IMR-90 (cell line): ENCODE measurements around the gene ACOX3. TPM values are rescaled to one million over a fixed set of nuclear protein-coding genes. Genes with fewer than 3 reads are reported as not detected.

Experiments
- ATAC-seq: fragments of 200-7000 bp; cut with Tn5 transposase; 2 replicates; pipeline ENCODE4 v1.9.1; 2020; ENCODE audit warnings: low read depth, mild to moderate bottlenecking, moderate library complexity
- BruUV-seq: library from RNA; stranded (reverse); fragments of 400-500 nt; replicated peaks from 2 replicates; lab custom pipeline; 2021; lab: Mats Ljungman, UMichigan
- CTCF ChIA-PET: fragments of 300-600 bp; formaldehyde crosslinking; extraction: SDS; loops from one replicate; lab custom pipeline; 2021; ENCODE audit warnings: antibody characterized with exemption; lab: Yijun Ruan, JAX
- POLR2A ChIA-PET: fragments of 300-600 bp; sonication (Branson Sonifier 250); formaldehyde crosslinking; loops from one replicate; lab custom pipeline; 2022; ENCODE audit warnings: antibody characterized with exemption; ENCODE audit not compliant: unreplicated experiment; lab: Charles Lee
- DNase-seq: peaks from one replicate; pipeline ENCODE4 v3.0.0; 2013
- H2AFZ ChIP-seq: replicated peaks from 2 replicates; pipeline ENCODE3; 2013; ENCODE audit warnings: low read length, mild to moderate bottlenecking; ENCODE audit not compliant: poor library complexity
- H2AK5ac ChIP-seq: 2 replicates; pipeline ENCODE4 v1.6.1; 2013; ENCODE audit warnings: low read depth, low read length, inconsistent platforms
- H2AK9ac ChIP-seq: replicated peaks from 2 replicates; pipeline ENCODE3; 2013; ENCODE audit warnings: mild to moderate bottlenecking, low read depth, low read length, moderate library complexity; ENCODE audit not compliant: poor library complexity
- H2BK120ac ChIP-seq: 2 replicates; pipeline ENCODE4 v1.6.1; 2013; ENCODE audit warnings: low read depth, low read length, inconsistent platforms
- H2BK15ac ChIP-seq: 3 replicates; pipeline ENCODE4 v1.6.1; 2013; ENCODE audit warnings: low read depth, low read length, inconsistent platforms
- H2BK20ac ChIP-seq: 2 replicates; pipeline ENCODE4 v1.6.1; 2013; ENCODE audit warnings: low read depth, mild to moderate bottlenecking, inconsistent platforms, low read length, moderate library complexity
- H2BK5ac ChIP-seq: 2 replicates; pipeline ENCODE4 v1.6.1; 2013; ENCODE audit warnings: mild to moderate bottlenecking, low read depth, low read length, inconsistent platforms; ENCODE audit not compliant: poor library complexity, severe bottlenecking
- H3K14ac ChIP-seq: replicated peaks from 2 replicates; pipeline ENCODE4 v1.6.1; 2013; ENCODE audit warnings: low read depth, low read length, inconsistent platforms
- H3K18ac ChIP-seq: 2 replicates; pipeline ENCODE4 v1.6.1; 2013; ENCODE audit warnings: low read depth, low read length, control low read depth
- H3K23ac ChIP-seq: 2 replicates; pipeline ENCODE4 v1.6.1; 2013; ENCODE audit warnings: low read depth, low read length, inconsistent platforms
- H3K27ac ChIP-seq: 2 replicates; pipeline ENCODE4 v1.5.1; 2013; ENCODE audit warnings: mild to moderate bottlenecking, control low read depth, low read length; ENCODE audit not compliant: insufficient read depth
- H3K27me3 ChIP-seq: 2 replicates; pipeline ENCODE4 v1.6.1; 2013; ENCODE audit warnings: low read length; ENCODE audit not compliant: control insufficient read depth, insufficient read depth
- H3K36me3 ChIP-seq: 2 replicates; pipeline ENCODE4 v1.6.1; 2013; ENCODE audit warnings: low read length, mixed read lengths; ENCODE audit not compliant: control insufficient read depth, insufficient read depth
- H3K4ac ChIP-seq: 2 replicates; pipeline ENCODE4 v1.6.1; 2013; ENCODE audit warnings: low read depth, low read length, inconsistent platforms
- H3K4me1 ChIP-seq: 2 replicates; pipeline ENCODE4 v1.6.1; 2013; ENCODE audit warnings: low read length, mixed read lengths; ENCODE audit not compliant: control insufficient read depth, insufficient read depth
- H3K4me2 ChIP-seq: 2 replicates; pipeline ENCODE4 v1.6.1; 2013; ENCODE audit warnings: low read depth, mild to moderate bottlenecking, control low read depth, low read length, moderate library complexity
- H3K4me3 ChIP-seq: 2 replicates; pipeline ENCODE4 v1.5.1; 2013; ENCODE audit warnings: low read depth, mild to moderate bottlenecking, control low read depth, low read length, moderate library complexity; ENCODE audit not compliant: insufficient read depth
- H3K56ac ChIP-seq: 2 replicates; pipeline ENCODE4 v1.6.1; 2013; ENCODE audit warnings: low read length, inconsistent platforms; ENCODE audit not compliant: insufficient read depth; ENCODE audit errors: extremely low read depth
- H3K79me1 ChIP-seq, 2 experiments: 2 replicates each; pipeline ENCODE4 v1.6.1; 2013; ENCODE audit warnings: low read length in 2 of 2, inconsistent platforms in 1 of 2, low read depth in 1 of 2
- H3K9ac ChIP-seq: 2 replicates; pipeline ENCODE4 v1.6.1; 2013; ENCODE audit warnings: low read depth, low read length, control low read depth
- H3K9me1 ChIP-seq: 2 replicates; pipeline ENCODE4 v1.6.1; 2013; ENCODE audit warnings: low read length, inconsistent platforms; ENCODE audit not compliant: insufficient read depth
- H3K9me3 ChIP-seq: 2 replicates; pipeline ENCODE4 v1.6.1; 2013; ENCODE audit warnings: low read length; ENCODE audit not compliant: control insufficient read depth, insufficient read depth
- H4K20me1 ChIP-seq: 2 replicates; pipeline ENCODE4 v1.6.1; 2013; ENCODE audit warnings: low read length, inconsistent platforms; ENCODE audit not compliant: insufficient read depth
- H4K5ac ChIP-seq: 2 replicates; pipeline ENCODE4 v1.6.1; 2013; ENCODE audit warnings: mild to moderate bottlenecking, low read depth, low read length, control low read depth
- H4K8ac ChIP-seq, 2 experiments: 2 replicates each; pipeline ENCODE4 v1.6.1; 2013; ENCODE audit warnings: low read depth in 2 of 2, low read length in 2 of 2, control low read depth in 1 of 2, inconsistent platforms in 1 of 2
- H4K91ac ChIP-seq: 2 replicates; pipeline ENCODE4 v1.6.1; 2013; ENCODE audit warnings: low read depth, low read length, inconsistent platforms; ENCODE audit not compliant: insufficient read depth
- BHLHE40 ChIP-seq: fragments of 150-350 bp; IDR thresholded peaks from 2 replicates; pipeline ENCODE4 v1.6.1; 2016; ENCODE audit warnings: mild to moderate bottlenecking, low read depth, low read length
- CHD1 ChIP-seq: IDR thresholded peaks from 2 replicates; pipeline ENCODE4 v1.6.1; 2012; ENCODE audit warnings: low read depth, low read length, improper control_type of control experiment
- CTCF ChIP-seq: conservative IDR thresholded peaks from 2 replicates; pipeline ENCODE4 v1.5.1; 2012; ENCODE audit warnings: mild to moderate bottlenecking, low read depth, low read length, improper control_type of control experiment
- ELK1 ChIP-seq: fragments of 150-350 bp; IDR thresholded peaks from 2 replicates; pipeline ENCODE4 v1.6.1; 2016; ENCODE audit warnings: low read depth, mild to moderate bottlenecking, low read length, moderate library complexity, borderline replicate concordance
- MAFK ChIP-seq: IDR thresholded peaks from 2 replicates; pipeline ENCODE4 v1.6.1; 2012; ENCODE audit warnings: low read depth, low read length, improper control_type of control experiment
- MAZ ChIP-seq: IDR thresholded peaks from 2 replicates; pipeline ENCODE4 v1.6.1; 2012; ENCODE audit warnings: low read depth, mild to moderate bottlenecking, low read length, improper control_type of control experiment, moderate library complexity, borderline replicate concordance
- MXI1 ChIP-seq: IDR thresholded peaks from 2 replicates; pipeline ENCODE4 v1.6.1; 2012; ENCODE audit warnings: low read depth, mild to moderate bottlenecking, low read length, moderate library complexity, borderline replicate concordance
- NFE2L2 ChIP-seq: fragments of 150-350 bp; IDR thresholded peaks from 2 replicates; pipeline ENCODE4 v1.6.1; 2016; ENCODE audit warnings: low read depth, mild to moderate bottlenecking, low read length
- POLR2A ChIP-seq: IDR thresholded peaks from 2 replicates; pipeline ENCODE4 v1.6.1; 2012; ENCODE audit warnings: mild to moderate bottlenecking, low read depth, low read length
- RCOR1 ChIP-seq: IDR thresholded peaks from 2 replicates; pipeline ENCODE4 v1.6.1; 2012; ENCODE audit warnings: mild to moderate bottlenecking, low read length, improper control_type of control experiment; ENCODE audit not compliant: insufficient replicate concordance
- RFX5 ChIP-seq: IDR thresholded peaks from 2 replicates; pipeline ENCODE4 v1.8.0; 2012; ENCODE audit warnings: low read depth, mild to moderate bottlenecking, low read length, moderate library complexity
- SMC3 ChIP-seq: fragments of 150-350 bp; IDR thresholded peaks from 2 replicates; pipeline ENCODE4 v1.6.1; 2016; ENCODE audit warnings: low read depth, mild to moderate bottlenecking, antibody characterized with exemption, low read length, moderate library complexity
- WGBS, 2 experiments: methylation state at CpG; one replicate each; pipeline versions ENCODE4 v1.1.5 to v1.1.7; 2013; ENCODE audit warnings: missing lambda C conversion rate in 2 of 2; ENCODE audit not compliant: insufficient read length in 1 of 2; ENCODE audit errors: extremely low coverage in 2 of 2; 5-methylcytosine and 5-hydroxymethylcytosine counted together
- dilution Hi-C: fragments of 300-500 bp; cut with HindIII; formaldehyde crosslinking; loops from one replicate; pipeline ENCODE4 v1.14.3; 2018; ENCODE audit warnings: low sequenced_read_pairs; ENCODE audit not compliant: unreplicated experiment
- in situ Hi-C: fragments of 300-500 bp; cut with MboI; formaldehyde crosslinking; loops from 3 replicates; pipeline ENCODE4 v1.14.3; 2019; ENCODE audit warnings: low sequenced_read_pairs, inconsistent platforms, mixed read lengths
- intact Hi-C: fragments of 100-400 bp; cut with micrococcal nuclease; formaldehyde crosslinking; loops from 2 replicates; pipeline ENCODE4 v1.10.0; 2022
- polyA plus RNA-seq, 3 experiments: library from polyadenylated mRNA; depleted of rRNA; stranded (reverse); fragments of >200 nt; gene quantifications; 2 replicates each; pipeline ENCODE4 v1.2.3, GENCODE V29; 2012; ENCODE audit warnings: low replicate concordance in 1 of 3
- total RNA-seq: library from RNA; depleted of rRNA; stranded (reverse); fragments of >200 nt; gene quantifications from 2 replicates; pipeline ENCODE4 v1.2.3, GENCODE V29; 2012

The ACOX3 gene
- total and polyA plus RNA-seq, 2 of the 4 experiments (the other 2 are of a cell fraction) = 15.2 to 25.8 TPM

GRCh38 chr4:8338351-8338961 lies 102.1 kb downstream of the ACOX3 start:
- CTCF ChIA-PET = no interaction called here
- Histone ChIP-seq H3K56ac (no peak overlapping the region), H4K8ac (no peak overlapping the region), H3K18ac (no peak overlapping the region), H3K23ac (no peak overlapping the region), H3K4ac (no peak overlapping the region), H4K5ac (no peak overlapping the region), H3K79me1 (no peaks in the 10 kb centered on the region), H2BK5ac (no peak overlapping the region), H3K36me3 (no peaks in the 10 kb centered on the region), H2BK120ac (no peak overlapping the region), H3K14ac (no peak overlapping the region), H4K20me1 (no peaks in the 10 kb centered on the region), H2BK15ac (no peak overlapping the region), H3K4me1 (peaks cover 2% of the 10 kb centered on the region; the same call in 1 of the 2 replicates), H3K27ac (no peak overlapping the region), H3K4me2 (no peak overlapping the region), H3K4me3 (no peak overlapping the region), H4K91ac (no peak overlapping the region), H2AFZ (no peak overlapping the region), H3K9ac (no peak overlapping the region), H3K9me1 (no peaks in the 10 kb centered on the region; the same call in 1 of the 2 replicates), H2BK20ac (no peak overlapping the region), H2AK9ac (no peak overlapping the region), H3K9me3 (peaks cover 3% of the 10 kb centered on the region), H2AK5ac (no peak overlapping the region), H3K27me3 (peaks cover 4% of the 10 kb centered on the region; the same call in 1 of the 2 replicates)
- TF ChIP-seq NFE2L2 (no peak), RCOR1 (no peak), ELK1 (no peak), CTCF (no peak), BHLHE40 (no peak), CHD1 (no peak), RFX5 (no peak), POLR2A (no peak), SMC3 (no peak), MAZ (no peak), MXI1 (no peak), MAFK (no peak)
- BruUV-seq = no TSS peak
- in situ Hi-C loops = no loop called here
- ATAC-seq = no peak
- DNase-seq = no peak
- POLR2A ChIA-PET = no interaction called here
- no CpG with 5 or more reads among the region's 4 CpGs for WGBS, 2 experiments
- intact Hi-C loops = no loop called here
- dilution Hi-C loops = no loop called here
